OCI-M2 (cell line): ENCODE data around the gene THOC5.
"Not testable (repeated sequence)": the region's sequence is repeated elsewhere in the genome, so short reads cannot be mapped to it uniquely, and the experiment has no call there.

ENCODE experiments used
- DNase-seq: peaks from one replicate; lab custom pipeline; 2025; ENCODE audit not compliant: unreplicated experiment; lab: John Stamatoyannopoulos, UW

Gene THOC5

DNA sequence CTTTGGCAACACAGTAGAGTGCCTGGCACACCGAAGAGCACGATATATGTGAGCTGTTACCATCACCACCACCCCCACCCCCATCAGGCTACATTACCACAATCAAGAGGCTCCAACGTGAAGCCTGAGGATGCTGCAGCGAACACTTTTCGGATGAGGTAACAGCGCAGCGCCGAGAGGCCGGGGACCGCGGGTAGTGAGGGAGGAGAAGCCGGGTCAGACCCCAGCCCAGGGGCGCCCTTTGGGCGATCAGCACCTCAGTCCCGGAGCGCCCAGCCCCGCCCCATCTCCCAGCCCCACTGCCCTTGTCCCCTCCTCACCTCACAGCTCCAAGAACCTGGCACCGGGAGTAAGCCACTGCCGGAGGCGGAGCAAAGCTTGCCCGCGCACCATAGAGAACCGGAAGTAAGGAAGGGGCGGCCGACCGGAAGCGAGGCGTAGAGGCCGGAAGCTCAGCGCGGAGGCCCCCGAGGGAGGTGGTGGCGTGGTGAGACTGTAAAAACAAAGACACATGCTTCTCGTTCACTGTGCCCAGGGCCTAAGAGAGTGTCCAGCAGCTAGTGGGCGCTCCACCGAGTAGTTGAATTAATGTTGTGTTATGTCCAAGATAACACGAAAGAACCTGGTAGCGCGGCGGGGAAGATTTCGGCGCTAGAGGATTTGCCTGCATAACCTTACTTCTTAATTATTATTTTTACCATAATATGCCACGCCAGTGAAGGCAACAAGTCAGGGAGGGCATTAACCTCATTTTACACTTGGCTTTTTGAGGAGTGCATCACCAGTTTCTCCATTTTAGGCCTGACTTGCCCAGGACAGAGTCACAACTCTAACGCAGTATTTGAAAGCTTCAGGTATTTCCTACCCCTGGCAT, at the start of gene THOC5:
Gene THOC5 (minus strand): TSS at position 407 of the 874 bp plus-strand sequence. CDS start 4,610 bp downstream, outside the sequence.
- peak; percentile 74 for DNase-seq

GRCh38 chr22:29598684-29599020, 45.1 kb upstream of the THOC5 start:
- DNase-seq: no peak

GRCh38 chr22:29597871-29598683, 44.5 kb upstream of the THOC5 start:
- DNase-seq: not testable (repeated sequence)

DNA sequence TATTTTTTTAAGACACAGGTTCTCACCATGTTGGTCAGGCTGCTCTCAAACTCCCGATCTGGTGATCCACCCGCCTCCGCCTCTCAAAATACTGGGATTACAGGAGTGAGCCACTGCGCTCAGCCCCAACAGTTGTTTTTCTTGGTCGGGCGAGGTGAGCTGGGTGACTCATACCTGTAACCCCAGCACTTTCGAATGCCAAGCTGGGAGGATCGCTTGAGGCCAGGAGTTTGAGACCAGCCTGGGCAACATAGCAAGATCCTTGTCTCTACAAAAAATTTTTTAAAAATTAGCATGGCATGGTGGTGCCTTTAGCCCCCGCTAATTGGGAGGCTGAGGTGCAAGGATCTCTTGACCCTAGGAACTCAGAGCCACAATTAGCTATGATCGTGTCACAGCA, 42.9 kb upstream of the THOC5 start:
- DNase-seq: no peak

GRCh38 chr22:29594447-29594846, 40.9 kb upstream of the THOC5 start:
- DNase-seq: not testable (repeated sequence)

GRCh38 chr22:29593923-29594322, 40.4 kb upstream of the THOC5 start:
- no peak for DNase-seq

- no peak for DNase-seq
Measured at GRCh38 chr22:29587938-29588699, 34.6 kb upstream of the THOC5 start.

GRCh38 chr22:29586193-29586705, 32.7 kb upstream of the THOC5 start:
- DNase-seq: not testable (repeated sequence)

DNA sequence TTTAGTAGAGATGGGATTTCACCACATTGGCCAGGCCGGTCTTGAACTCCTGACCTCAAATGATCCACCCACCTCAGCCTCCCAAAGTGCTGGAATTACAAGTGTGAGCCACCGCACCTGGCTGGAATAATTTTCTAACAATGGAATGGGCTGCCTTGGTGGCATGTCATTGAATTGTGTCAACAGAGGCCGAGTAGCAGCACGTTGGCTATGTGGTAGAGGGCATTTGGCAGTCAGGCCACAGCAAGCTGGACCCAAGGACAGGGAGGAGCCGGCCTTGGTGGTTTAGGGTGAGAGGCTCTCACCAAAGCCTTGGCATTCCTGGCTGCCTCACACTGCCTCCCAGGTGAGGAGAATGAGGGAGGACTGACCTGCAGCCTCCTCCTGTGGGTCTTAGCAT, 31.4 kb upstream of the THOC5 start:
- no peak for DNase-seq

GRCh38 chr22:29581799-29582198, 28.2 kb upstream of the THOC5 start:
- DNase-seq: no peak

GRCh38 chr22:29580200-29580810, 26.7 kb upstream of the THOC5 start:
- DNase-seq: no peak

DNA sequence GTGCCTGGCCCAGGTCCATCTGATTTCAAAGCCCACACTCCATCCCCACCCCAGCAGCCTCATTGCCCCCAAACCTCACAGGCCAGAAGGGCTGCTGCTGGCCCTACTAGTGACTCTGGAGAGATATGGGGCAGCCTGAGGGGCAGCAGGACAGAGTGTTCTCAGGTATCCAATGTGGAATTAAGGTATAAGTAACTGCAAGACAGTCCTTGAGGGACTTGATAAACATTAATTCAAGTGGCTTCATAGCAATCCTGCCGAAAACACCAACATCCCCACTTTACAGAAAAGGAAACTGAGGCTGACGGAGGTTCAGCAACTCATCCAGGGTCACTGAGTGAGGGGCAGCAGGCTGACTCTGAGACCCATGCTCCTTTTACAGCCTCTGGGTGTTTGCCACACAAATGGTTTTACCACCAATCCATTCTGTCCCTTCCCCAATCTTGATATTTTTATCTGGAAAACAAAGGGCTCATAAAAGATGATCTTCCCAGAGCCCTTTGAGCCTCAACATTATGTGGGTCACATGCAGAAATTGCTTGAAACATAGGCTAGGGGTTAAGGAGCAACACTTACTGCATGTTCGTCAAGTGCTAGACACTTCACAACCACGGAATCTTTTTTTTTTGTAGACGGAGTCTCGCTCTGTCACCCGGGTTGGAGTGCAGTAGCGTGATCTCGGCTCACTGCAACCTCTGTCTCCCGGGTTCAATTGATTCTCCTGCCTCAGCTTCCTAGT, 25.1 kb upstream of the THOC5 start:
- no peak for DNase-seq

DNA sequence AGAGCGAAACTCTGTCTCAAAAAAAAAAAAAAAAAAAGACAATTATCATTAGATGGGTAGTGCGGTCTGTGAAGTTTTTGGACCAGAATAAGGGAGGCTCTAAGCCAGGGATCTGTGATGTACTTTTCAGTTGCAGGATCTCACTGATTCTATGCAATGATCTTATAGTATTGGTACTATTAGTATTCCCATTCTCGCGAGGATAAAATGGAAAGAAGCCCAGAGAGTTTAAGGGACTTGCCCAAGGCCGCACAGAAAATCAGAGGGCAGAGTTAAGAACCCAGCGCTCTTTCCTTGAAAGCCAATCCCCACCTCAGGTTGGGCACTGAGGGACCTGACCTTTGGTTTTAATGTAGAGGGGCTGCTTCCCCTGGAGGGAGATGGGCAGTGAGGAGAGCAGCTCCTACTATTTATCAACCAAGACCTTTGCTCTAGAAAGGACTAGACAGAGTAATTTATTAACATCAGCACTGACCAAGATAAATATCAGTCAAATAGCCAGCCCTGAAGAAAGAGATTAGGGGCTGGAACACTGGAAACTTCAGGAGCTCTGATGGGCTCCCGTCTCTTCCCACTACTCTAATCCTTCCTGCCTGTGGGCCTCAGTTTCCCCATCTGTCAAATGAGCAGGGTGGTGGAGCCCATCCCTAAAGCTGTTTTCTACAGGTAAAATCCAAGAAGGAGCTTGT, 21.3 kb upstream of the THOC5 start:
- no peak for DNase-seq

- DNase-seq: no peak
Measured at GRCh38 chr22:29570912-29571549, 17.5 kb upstream of the THOC5 start.

DNA sequence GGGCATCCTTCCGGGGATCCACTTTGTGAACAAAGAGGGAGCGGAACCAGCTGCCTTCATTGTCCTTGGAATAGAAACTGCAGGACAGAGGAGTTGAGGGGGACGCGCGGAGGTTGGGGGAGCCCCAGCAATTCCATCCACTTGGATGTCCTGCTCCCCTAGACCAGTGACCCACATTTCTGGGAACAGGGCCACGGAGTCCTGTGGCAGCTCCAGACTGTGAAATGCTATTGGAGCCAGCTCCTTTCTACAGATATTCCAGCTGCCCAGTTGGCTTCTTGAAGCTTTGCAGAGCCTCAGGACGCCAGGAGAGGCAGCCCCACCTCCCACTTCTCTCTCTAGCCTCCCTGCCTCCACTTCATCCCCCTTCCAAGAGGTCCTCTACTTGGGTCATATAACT, 16.9 kb upstream of the THOC5 start:
- DNase-seq: no peak

DNA sequence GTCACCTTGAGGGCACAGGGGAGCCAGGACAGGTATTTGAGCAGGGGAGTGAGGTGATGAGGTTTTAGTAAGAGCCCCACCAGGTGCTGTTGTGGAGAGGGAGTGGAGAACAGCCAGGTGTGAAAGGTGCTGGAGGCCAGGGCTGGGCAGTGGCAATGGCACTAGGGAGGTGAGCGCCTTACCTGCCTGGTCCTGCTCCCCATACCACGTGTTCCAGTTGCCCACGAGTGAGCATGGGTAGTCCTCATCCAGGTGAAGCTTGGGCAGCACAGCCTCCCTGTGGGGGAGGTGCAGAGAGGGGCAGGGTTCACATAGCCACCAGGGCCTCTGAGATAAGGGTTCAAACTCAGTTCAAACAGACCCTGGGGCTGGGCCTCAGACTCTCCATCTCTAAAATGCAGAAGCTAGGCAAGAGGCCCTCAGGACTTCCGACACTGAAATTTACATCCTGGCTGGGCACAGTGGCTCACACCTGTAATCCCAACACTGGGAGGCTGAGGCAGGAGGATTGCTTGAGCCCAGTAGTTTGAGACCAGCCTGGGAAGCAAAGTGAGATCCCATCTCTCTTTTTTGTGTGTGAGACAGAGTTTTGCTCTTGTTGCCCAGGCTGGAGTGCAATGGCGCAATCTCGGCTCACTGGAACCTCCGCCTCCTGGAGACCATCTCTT, 15.6 kb upstream of the THOC5 start:
- no peak for DNase-seq

DNA sequence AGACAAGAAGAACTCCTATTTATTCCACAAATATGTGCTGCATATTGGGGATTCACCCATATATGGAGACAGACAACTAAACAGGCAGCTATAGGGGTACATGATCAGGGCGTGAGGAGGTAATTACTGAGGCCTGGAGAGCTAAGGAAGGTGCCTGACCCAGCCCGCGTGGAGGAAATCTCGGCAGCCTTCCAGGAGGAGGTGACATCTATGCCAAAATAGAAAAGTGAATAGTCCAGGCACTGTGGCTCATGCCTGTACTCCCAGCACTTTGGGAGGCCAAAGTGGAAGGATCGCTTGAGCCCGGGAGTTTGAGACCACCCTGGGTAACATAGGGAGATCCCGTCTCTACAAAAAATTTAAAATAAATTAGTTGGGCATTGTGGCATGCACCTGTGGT, 13.8 kb upstream of the THOC5 start:
- DNase-seq: no peak

DNA sequence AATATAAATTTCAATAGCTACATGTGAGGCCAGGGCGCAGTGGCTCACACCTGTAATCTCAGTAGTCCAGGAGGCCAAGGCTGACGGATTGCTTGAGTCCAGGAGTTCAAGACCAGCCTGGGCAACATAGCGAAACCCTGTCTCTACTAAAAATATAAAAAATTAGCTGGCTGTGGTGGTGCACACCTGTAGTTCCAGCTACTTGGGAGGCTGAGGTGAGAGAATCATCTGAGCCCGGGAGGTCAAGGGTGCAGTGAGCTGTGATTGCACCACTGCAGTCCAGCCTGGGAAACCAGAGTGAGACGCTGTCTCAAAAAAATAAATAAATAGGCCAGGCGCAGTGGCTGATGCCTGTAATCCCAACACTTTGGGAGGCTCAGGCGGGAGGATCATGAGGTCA, 13.0 kb upstream of the THOC5 start:
- not testable (repeated sequence) for DNase-seq
